GM12872 (cell line): ENCODE data around the gene C1orf74.
A peak's percentile ranks its signal among the peaks of the same experiment; 100 is the strongest.

Experiments used
- TF ChIP-seq, protein P1 (sequence below): IDR thresholded peaks from 3 replicates; pipeline ENCODE4 v1.5.1; 2011; ENCODE audit warnings: low read depth, mild to moderate bottlenecking, low read length, moderate library complexity; ENCODE audit not compliant: insufficient read depth

Gene C1orf74

DNA sequence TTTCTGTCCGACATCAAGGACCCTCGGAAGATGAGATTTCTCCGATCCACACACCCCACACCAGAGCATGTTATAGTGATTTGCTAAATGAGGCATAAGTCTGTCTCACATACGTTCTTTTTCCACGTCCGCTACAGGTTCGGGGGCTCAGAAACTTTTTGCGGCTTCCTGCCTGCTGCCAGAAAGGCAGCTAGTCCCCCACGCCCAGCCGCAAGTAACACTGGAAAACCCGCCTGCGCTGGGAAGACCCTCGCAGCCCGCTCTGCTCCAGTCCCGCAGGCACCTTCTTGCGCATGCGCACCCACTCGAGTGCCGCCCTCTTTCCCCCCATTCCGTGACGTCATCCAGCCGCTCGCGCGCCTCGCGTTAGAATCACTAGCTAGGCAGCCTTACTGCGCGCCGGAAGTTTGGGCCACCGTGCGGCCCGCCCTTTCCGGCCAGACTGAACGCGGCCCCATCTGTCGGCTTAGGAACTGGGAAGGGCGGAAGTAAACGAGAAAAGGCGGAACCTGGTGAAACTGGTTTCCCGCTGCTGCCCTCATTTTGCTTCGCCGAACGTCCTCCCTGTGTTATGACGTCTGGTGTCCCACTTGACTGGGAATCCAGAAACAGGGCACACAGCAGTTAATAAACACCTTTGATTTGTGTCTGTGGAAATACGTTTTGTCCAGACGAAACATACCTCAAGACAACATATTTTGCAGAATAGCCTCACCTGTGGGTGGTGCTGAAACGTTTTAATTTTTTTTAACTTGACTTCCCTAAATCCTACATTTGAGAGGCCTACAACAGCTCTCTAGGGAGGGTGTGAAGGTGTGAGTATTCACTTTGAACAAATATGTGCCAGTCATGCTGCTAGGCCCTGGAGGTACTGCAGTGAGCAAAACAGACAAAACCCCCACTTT is at the start of gene C1orf74:
Gene C1orf74, minus strand, starts transcription at position 295 of the 905 bp plus-strand sequence. CDS start 925 bp downstream, outside the sequence.
- TF ChIP-seq, protein P1, sequence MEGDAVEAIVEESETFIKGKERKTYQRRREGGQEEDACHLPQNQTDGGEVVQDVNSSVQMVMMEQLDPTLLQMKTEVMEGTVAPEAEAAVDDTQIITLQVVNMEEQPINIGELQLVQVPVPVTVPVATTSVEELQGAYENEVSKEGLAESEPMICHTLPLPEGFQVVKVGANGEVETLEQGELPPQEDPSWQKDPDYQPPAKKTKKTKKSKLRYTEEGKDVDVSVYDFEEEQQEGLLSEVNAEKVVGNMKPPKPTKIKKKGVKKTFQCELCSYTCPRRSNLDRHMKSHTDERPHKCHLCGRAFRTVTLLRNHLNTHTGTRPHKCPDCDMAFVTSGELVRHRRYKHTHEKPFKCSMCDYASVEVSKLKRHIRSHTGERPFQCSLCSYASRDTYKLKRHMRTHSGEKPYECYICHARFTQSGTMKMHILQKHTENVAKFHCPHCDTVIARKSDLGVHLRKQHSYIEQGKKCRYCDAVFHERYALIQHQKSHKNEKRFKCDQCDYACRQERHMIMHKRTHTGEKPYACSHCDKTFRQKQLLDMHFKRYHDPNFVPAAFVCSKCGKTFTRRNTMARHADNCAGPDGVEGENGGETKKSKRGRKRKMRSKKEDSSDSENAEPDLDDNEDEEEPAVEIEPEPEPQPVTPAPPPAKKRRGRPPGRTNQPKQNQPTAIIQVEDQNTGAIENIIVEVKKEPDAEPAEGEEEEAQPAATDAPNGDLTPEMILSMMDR: no peak

DNA sequence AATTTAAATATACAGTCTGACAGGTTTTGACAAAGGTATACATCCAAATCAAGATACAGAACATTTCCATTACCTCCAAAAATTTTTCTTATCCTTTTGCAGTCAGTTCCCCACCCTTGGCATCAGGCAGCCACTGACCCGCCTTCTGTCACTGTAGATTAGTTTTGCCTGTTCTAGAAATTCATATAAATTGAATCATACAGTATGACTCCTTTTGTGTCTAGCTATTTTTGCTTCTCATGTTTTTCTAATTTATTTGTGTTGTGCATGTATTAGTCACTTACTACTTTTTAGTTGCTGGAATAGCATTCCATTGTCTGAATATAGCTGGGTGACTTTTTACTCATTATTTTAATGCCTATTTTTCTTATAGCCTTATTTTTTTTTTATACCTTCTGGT is 47.3 kb upstream of the C1orf74 start:
- TF ChIP-seq, protein P1: no peak

DNA sequence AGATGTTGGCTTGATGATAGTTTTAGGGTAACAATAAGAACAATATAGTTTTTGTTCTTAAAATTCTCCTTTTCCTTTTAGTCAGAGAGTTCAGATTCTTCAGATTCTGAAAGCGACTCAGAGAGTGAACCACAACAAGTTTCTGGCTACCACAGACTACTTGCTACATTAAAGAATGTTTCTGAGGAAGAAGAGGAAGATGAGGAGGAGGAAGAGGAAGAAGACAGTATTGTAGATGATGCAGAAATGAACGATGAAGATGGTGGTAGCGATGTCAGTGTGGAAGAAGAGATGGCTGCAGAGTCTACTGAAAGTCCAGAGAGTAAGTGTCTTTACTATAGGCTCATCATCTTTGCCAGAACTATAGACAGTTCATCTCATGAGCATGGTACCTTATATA is 46.4 kb upstream of the C1orf74 start:
- TF ChIP-seq, protein P1: no peak

DNA sequence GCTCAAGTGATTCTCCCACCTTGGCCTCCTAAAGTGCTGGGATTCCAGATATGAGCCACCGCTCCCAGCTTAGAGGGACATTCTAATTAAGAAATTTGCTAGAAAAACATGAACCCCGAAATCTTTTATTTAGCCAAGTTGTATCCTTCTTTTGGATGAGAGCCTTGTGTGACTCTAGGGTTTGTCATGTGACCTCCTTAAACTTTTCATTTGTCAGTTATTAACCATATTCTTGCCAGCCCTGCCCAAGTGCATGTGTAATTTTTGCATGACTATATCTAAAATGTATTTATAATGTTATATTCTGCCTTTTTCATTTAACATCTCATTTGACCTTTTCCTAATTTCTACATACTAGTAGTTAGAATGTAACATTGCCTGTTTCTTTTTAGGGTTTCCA is 45.4 kb upstream of the C1orf74 start:
- TF ChIP-seq, protein P1: no peak

DNA sequence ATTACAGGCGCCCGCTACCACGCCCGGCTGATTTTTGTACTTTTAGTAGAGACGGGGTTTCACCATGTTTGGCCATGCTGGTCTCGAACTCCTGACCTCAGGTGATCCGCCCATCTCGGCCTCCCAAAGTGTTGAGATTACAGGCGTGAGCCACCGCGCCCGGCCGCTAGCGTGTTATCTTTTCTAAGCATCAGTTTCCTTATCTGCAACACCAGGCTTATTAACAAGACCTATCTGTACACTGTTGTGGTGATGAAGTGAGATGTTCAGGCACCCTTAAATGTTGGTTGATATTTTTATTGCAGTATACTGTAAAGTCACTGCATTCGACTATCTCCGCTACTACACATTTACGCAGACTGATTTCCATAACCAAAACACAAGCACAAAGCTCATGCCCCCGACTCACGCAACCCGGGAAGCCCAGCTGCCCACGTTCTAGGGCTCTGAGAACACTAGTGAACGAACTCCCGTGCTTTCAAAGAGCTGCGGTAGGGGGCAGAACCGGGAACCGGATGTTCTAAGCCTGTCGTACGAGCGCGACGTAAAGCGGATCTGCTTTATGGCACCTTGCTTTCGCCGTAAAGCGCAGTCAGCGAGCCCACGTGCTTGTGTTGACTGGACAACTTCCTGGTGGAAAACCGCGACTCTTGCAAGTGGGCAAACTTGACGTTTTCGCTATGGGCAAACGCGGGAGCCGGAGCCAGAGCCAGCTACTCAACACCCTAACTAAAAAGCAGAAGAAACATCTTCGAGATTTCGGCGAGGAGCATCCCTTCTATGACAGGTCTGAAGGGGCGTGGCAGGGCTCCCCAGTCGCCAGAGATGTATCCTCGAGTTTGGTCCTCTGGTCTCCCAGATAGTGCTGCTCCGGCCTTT is 43.3 kb upstream of the C1orf74 start, which contains the start of gene UTP25:
Gene UTP25, plus strand, starts transcription at position 589 of the 879 bp plus-strand sequence. Its CDS starts 92 bp downstream, at position 681.
- TF ChIP-seq, protein P1: peak; percentile 79

DNA sequence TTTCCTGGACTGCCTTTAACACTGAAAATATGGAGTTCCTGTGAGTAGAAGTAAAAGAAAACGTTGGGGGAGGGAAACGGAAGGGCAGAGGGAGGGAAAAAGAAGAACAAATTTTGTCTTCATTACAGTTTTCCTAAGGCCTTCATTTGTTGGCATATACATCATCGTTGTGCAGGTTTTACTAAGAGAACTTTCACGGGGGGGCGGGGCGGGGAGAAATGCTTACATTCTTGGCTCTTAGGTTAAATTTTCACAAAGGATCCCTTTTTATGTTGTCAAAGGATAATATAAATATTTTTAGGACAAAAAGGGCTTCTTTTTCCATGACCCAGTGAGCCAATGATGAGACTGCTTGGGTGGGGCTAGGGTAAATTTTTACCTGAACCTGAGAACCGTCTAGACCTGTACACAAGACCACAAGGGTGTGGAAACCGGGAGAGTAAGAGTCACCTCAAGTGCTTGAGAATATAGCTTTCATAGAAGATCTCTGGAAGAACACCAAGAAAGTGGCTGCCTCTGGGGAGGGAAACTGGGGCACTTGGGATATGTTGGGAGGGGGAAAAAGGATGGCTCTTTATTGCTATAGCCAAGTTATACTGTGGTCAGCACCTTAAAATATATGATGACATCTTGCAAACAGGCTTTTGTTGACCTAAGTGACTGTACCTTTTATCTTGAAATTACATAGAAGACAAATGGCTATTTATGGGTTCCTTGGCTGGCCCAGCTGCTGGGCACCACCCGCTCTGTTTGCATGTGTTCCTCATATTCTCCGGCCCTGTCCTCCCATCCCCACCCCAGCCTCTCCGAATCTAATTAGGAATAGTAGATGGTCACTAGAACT is 41.5 kb upstream of the C1orf74 start:
- TF ChIP-seq, protein P1: no peak
